ENCODE measurements around the gene NPDC1.
A peak's percentile ranks its signal among the peaks of the same experiment; 100 is the strongest.

Gene NPDC1

GRCh38 chr9:137055385-137056364 is 9.7 kb upstream of the NPDC1 start:
- no peak for DNase-seq (ENCODE audit: low read depth in 2 of 2)

- DNase-seq (ENCODE audit: low read depth in 2 of 2): no peak
Measured at GRCh38 chr9:137054932-137055384, 9.0 kb upstream of the NPDC1 start.

GRCh38 chr9:137053944-137054931 is 8.3 kb upstream of the NPDC1 start, which contains the start of gene ENTPD2:
Gene ENTPD2 (minus strand): TSS chr9:137054061. CDS start chr9:137053997, 64 bp downstream.
- no peak for DNase-seq (ENCODE audit: low read depth in 2 of 2)

- no peak for DNase-seq (ENCODE audit: low read depth in 2 of 2)
Measured at GRCh38 chr9:137052998-137053943, 7.3 kb upstream of the NPDC1 start.

- DNase-seq (ENCODE audit: low read depth in 2 of 2): no peak
Measured at GRCh38 chr9:137052293-137052692, 6.3 kb upstream of the NPDC1 start.

- no peak for DNase-seq (ENCODE audit: low read depth in 2 of 2)
Measured at GRCh38 chr9:137051145-137051724, 5.3 kb upstream of the NPDC1 start.

GRCh38 chr9:137050570-137050969 is 4.6 kb upstream of the NPDC1 start:
- DNase-seq (ENCODE audit: low read depth in 2 of 2): no peak

- peak in 1 of 2 donors; percentile 62 for DNase-seq (ENCODE audit: low read depth in 2 of 2)
Measured at GRCh38 chr9:137049544-137050449, 3.8 kb upstream of the NPDC1 start.

- no peak for DNase-seq (ENCODE audit: low read depth in 2 of 2)
Measured at GRCh38 chr9:137048655-137049543, 2.9 kb upstream of the NPDC1 start.

- no peak for DNase-seq (ENCODE audit: low read depth in 2 of 2)
Measured at GRCh38 chr9:137045294-137046087, 486 bp downstream of the NPDC1 start.

GRCh38 chr9:137044502-137045177 is 1.3 kb downstream of the NPDC1 start:
- no peak for DNase-seq (ENCODE audit: low read depth in 2 of 2)

- DNase-seq (ENCODE audit: low read depth in 2 of 2): no peak
Measured at GRCh38 chr9:137044037-137044436, 1.9 kb downstream of the NPDC1 start.

GRCh38 chr9:137042751-137043727 is 2.9 kb downstream of the NPDC1 start:
- DNase-seq (ENCODE audit: low read depth in 2 of 2): no peak

- DNase-seq (ENCODE audit: low read depth in 2 of 2): no peak
Measured at GRCh38 chr9:137041124-137041523, 4.9 kb downstream of the NPDC1 start.

GRCh38 chr9:137040568-137040967 is 5.4 kb downstream of the NPDC1 start:
- no peak for DNase-seq (ENCODE audit: low read depth in 2 of 2)
